Ovary (tissue), 9 donors: ENCODE measurements around the gene GALNT16. TPM values are rescaled to one million over a fixed set of nuclear protein-coding genes. Genes with fewer than 3 reads are reported as not detected.
A peak's percentile ranks its signal among the peaks of the same experiment; 100 is the strongest.

Experiments used
- DNase-seq, 5 donors: peaks; one replicate each; pipeline ENCODE4 v3.0.0-alpha.2; 2019 to 2020
- H3K27ac ChIP-seq, 2 donors: fragments of 200-600 bp; one replicate each; pipeline versions ENCODE4 v1.5.1 to v1.8.0; 2019 to 2022
- H3K27me3 ChIP-seq: fragments of 200-600 bp; one replicate; pipeline ENCODE4 v1.8.0; 2022
- H3K36me3 ChIP-seq: fragments of 200-600 bp; sonication (generic); one replicate; pipeline ENCODE4 v1.5.1; 2019
- H3K4me1 ChIP-seq: one replicate; pipeline ENCODE4 v1.8.1; 2013; ENCODE audit warnings: mild to moderate bottlenecking, moderate library complexity; ENCODE audit not compliant: insufficient read depth
- H3K4me3 ChIP-seq: fragments of 200-600 bp; sonication (generic); one replicate; pipeline ENCODE4 v1.5.1; 2017
- H3K9me3 ChIP-seq, 2 donors: fragments of 200-600 bp in 1 of 2; sonication (generic) in 1 of 2; one replicate each; pipeline versions ENCODE4 v1.5.1 to v1.8.1; 2013 to 2019; ENCODE audit warnings: mild to moderate bottlenecking in 1 of 2, moderate library complexity in 1 of 2
- EP300 ChIP-seq: sonication (generic); formaldehyde crosslinking; IDR thresholded peaks from one replicate; pipeline ENCODE4 v1.6.1; 2017; ENCODE audit warnings: antibody characterized with exemption
- POLR2A ChIP-seq: fragments of 450-650 bp; IDR thresholded peaks from one replicate; pipeline ENCODE4 v1.6.1; 2017; ENCODE audit warnings: antibody characterized with exemption, mild to moderate bottlenecking, moderate library complexity
- WGBS, 3 donors: extraction: QIAGEN DNeasy Blood & Tissue Kit in 1 of 3; methylation state at CpG; one replicate each; pipeline versions ENCODE4 v1.1.5 to v1.1.7; 2013 to 2017; 5-methylcytosine and 5-hydroxymethylcytosine counted together
- intact Hi-C, 4 donors: fragments of 100-400 bp; cut with DNase I; formaldehyde crosslinking; loops; one replicate each; pipeline versions ENCODE4 v1.11.0 to v1.15.1; 2022 to 2023
- polyA plus RNA-seq, 2 donors: library from polyadenylated mRNA; stranded (reverse); fragments of 200-250 nt in 1 of 2; fragments of 350-450 nt in 1 of 2; fragmentation: Illumina TruSeq in 1 of 2; extraction: RNeasy Lipid Tissue Mini Kit (QIAGEN cat#74804) in 1 of 2; gene quantifications; one replicate each; pipeline ENCODE4 v1.2.3, GENCODE V29; 2013 to 2014
- total RNA-seq, 7 donors: library from RNA; depleted of rRNA in 2 of 7; stranded (reverse); fragments of >200 nt in 2 of 7; fragmentation: NEBNext Ultra II Directional in 3 of 7; extraction: Animal tissue kit (Norgen Biotek cat#: 25700) in 3 of 7; gene quantifications; one replicate each; pipeline versions ENCODE4 v1.1.0 to v1.2.4, GENCODE V29; 2016 to 2023
- TF ChIP-seq, protein P1 (sequence below), 3 donors: fragments of 450-650 bp in 2 of 3; fragments of 200-600 bp in 1 of 3; IDR thresholded peaks; one replicate each; pipeline versions ENCODE4 v1.5.1 to v1.8.0; 2016 to 2022; ENCODE audit warnings: antibody characterized with exemption in 3 of 3, mild to moderate bottlenecking in 1 of 3
- donor health status: DM: no; HTN: no; CAD: no; lungs with moderate emphysema.
- donor health status: DM: no; HTN: no; CAD: no.
- donor health status: Bipolar disorder and iron deficiency.
- donor health status: DM: yes; HTN: yes; CAD: no.
- donor health status: DM: no; HTN: no; CAD: no.
- donor health status: DM: yes; HTN: yes; CAD: no.

Gene GALNT16
- total and polyA plus RNA-seq, 9 donors = 0.36 to 5.3 (median 2.0) TPM

- intact Hi-C loops = no loop called here
- Histone ChIP-seq H3K27me3 (no peaks in the 10 kb centered on the region), H3K9me3 (no peaks in the 10 kb centered on the region), H3K36me3 (no peaks in the 10 kb centered on the region), H3K4me3 (no peak overlapping the region), H3K4me1 (peaks cover 2% of the 10 kb centered on the region), H3K27ac (no peak overlapping the region)
- TF ChIP-seq, protein P1, sequence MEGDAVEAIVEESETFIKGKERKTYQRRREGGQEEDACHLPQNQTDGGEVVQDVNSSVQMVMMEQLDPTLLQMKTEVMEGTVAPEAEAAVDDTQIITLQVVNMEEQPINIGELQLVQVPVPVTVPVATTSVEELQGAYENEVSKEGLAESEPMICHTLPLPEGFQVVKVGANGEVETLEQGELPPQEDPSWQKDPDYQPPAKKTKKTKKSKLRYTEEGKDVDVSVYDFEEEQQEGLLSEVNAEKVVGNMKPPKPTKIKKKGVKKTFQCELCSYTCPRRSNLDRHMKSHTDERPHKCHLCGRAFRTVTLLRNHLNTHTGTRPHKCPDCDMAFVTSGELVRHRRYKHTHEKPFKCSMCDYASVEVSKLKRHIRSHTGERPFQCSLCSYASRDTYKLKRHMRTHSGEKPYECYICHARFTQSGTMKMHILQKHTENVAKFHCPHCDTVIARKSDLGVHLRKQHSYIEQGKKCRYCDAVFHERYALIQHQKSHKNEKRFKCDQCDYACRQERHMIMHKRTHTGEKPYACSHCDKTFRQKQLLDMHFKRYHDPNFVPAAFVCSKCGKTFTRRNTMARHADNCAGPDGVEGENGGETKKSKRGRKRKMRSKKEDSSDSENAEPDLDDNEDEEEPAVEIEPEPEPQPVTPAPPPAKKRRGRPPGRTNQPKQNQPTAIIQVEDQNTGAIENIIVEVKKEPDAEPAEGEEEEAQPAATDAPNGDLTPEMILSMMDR (IDR thresholded peaks at IDR 0.05) = no peak
- TF ChIP-seq EP300 = no peak
- TF ChIP-seq POLR2A = no peak
- WGBS, 3 donors = 73 to 81% (median 78%) methylated on average over 6 of the region's 6 CpGs
- peak in 1 of 5 donors; percentile 47 for DNase-seq
These were observed 3.4 kb downstream of the GALNT16 start for GRCh38 chr14:69263364-69263763.

DNA sequence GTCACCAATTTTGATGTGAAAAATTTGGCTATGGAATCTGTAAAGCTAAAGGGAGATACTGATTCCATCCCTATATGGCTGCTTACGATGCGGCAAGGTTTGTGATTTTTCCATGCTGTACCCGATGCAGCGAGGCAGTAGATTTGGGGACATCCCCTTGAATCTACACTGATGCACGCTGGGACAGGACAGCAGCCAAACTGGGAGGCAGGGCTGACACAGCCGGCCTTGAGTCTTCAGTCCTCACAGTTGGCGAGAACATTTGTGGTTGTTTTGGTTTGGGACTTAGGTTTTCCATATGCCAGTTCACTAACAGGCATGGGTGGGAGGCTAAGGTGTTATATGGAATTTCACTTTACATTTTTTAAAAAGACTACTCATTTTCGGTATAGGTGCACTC lies 3.8 kb downstream of the GALNT16 start:
- TF ChIP-seq POLR2A = no peak
- TF ChIP-seq, protein P1 (IDR thresholded peaks at IDR 0.05) = no peak
- no peak for TF ChIP-seq EP300
- no peak overlapping the region for H3K4me3 ChIP-seq
- H3K4me1 ChIP-seq = peaks cover 2% of the 10 kb centered on the region
- H3K27ac ChIP-seq = no peak overlapping the region
- no peaks in the 10 kb centered on the region for H3K9me3 ChIP-seq
- H3K27me3 ChIP-seq = no peaks in the 10 kb centered on the region
- H3K36me3 ChIP-seq = no peaks in the 10 kb centered on the region
- WGBS, 3 donors = 68 to 74% (median 70%) methylated on average over 8 of the region's 8 CpGs
- intact Hi-C loops = no loop called here
- no peak for DNase-seq

DNA sequence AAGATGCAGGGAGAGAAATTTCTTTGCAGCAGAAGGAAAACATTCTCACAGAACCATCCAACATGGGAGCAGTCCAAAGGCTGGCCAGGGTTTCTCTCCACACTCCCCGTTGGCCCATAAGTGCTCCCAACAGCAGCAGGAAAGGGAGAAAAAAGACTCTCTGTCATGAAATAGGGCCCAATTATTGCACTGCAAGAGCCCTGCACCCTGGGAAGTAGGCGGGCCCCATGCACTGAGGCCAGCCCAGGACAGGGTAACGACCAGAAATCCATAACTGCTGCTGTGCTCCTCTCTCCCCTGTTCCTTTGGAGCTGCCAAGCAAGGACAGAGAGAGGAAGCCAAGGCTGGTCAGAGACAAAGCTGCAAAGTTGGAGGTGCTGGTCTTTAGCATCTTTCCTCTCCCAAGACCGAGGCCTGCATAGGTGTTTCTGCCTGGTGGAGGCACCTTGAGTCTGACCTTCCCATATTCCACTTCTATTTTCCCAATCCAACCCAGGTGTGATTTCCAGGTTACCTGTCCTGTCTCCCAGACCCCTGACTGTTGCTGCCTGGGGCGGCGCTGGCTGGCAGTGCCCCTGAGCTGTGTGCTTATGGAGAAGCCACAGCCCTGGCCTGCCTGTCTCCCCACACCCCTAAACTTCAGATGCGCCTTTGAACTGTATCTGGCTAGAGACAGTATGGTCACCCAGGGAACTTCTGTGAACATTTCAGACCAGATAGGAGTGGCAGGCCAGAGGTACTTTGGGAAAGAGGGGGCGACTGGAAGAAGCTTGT lies 6.8 kb downstream of the GALNT16 start:
- no peaks in the 10 kb centered on the region for H3K27me3 ChIP-seq
- DNase-seq = no peak
- TF ChIP-seq, protein P1 (IDR thresholded peaks at IDR 0.05) = no peak
- TF ChIP-seq EP300 (no peak), POLR2A (no peak)
- H3K4me3 ChIP-seq = no peak overlapping the region
- H3K4me1 ChIP-seq = no peaks in the 10 kb centered on the region
- intact Hi-C loops = no loop called here
- no peaks in the 10 kb centered on the region for H3K36me3 ChIP-seq
- no peak overlapping the region for H3K27ac ChIP-seq
- no peaks in the 10 kb centered on the region for H3K9me3 ChIP-seq
- WGBS, 3 donors = 85 to 91% (median 88%) methylated on average over 8 of the region's 8 CpGs

DNA sequence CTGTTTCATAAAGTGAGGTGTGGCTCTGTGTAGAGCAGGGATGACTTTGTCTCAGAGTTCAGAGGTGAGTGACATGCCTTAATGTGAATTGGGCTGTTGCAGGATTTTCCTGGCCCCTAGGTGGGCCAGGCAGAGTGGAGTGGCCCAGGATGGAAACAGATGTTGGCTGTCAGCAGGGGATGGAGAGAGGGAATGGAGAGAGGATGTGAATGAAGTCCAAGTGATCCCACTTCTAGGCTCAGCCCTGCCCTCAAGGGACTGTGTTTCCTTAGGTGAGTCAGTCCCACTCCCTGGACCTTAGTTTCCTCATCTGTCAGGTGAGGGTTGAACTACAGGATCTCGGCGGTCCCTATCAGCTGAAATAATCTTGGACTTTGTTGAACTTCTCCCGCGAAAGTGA lies 7.5 kb downstream of the GALNT16 start:
- intact Hi-C loops = no loop called here
- Histone ChIP-seq H3K27me3 (no peaks in the 10 kb centered on the region), H3K36me3 (no peaks in the 10 kb centered on the region), H3K9me3 (no peaks in the 10 kb centered on the region), H3K4me1 (no peaks in the 10 kb centered on the region), H3K4me3 (no peak overlapping the region), H3K27ac (no peak overlapping the region)
- 88 to 95% (median 91%) methylated on average over 4 of the region's 4 CpGs for WGBS, 3 donors
- TF ChIP-seq EP300 = no peak
- TF ChIP-seq, protein P1 (IDR thresholded peaks at IDR 0.05) = no peak
- TF ChIP-seq POLR2A = no peak
- no peak for DNase-seq
